SK-N-SH treated with all-trans-retinoic acid at 6 μM for 48 hours (cell line): ENCODE data around the gene RBKS.

ENCODE experiments used
- ATAC-seq: fragments of 200-7000 bp; cut with Tn5 transposase; 3 replicates; pipeline ENCODE4 v1.9.1; 2020; ENCODE audit warnings: mild to moderate bottlenecking, moderate library complexity
- CSDC2 ChIP-seq: fragments of 250-450 bp; sonication (Bioruptor Pico); IDR thresholded peaks from 2 replicates; pipeline ENCODE4 v1.5.0; 2020; ENCODE audit warnings: mild to moderate bottlenecking, moderate library complexity
- ESRRG ChIP-seq: fragments of 250-450 bp; sonication (Bioruptor Pico); IDR thresholded peaks from 2 replicates; pipeline ENCODE4 v1.6.1; 2021; ENCODE audit warnings: mild to moderate bottlenecking
- GLIS3 ChIP-seq: fragments of 250-450 bp; sonication (Bioruptor Pico); IDR thresholded peaks from 2 replicates; pipeline ENCODE4 v1.5.0; 2020; ENCODE audit warnings: mild to moderate bottlenecking, moderate library complexity
- ISL1 ChIP-seq: fragments of 250-450 bp; sonication (Bioruptor Pico); IDR thresholded peaks from 2 replicates; pipeline ENCODE4 v2.1.2; 2022; ENCODE audit warnings: mild to moderate bottlenecking, moderate library complexity
- OSR1 ChIP-seq: fragments of 250-450 bp; sonication (Bioruptor Pico); IDR thresholded peaks from 2 replicates; pipeline ENCODE4 v1.8.0; 2022; ENCODE audit warnings: moderate library complexity, mild to moderate bottlenecking, inconsistent platforms
- PPARA ChIP-seq: fragments of 250-450 bp; sonication (Bioruptor Pico); IDR thresholded peaks from 2 replicates; pipeline ENCODE4 v1.5.0; 2020; ENCODE audit warnings: mild to moderate bottlenecking, borderline replicate concordance
- RARB ChIP-seq: fragments of 250-450 bp; sonication (Bioruptor Pico); IDR thresholded peaks from 2 replicates; pipeline ENCODE4 v1.8.0; 2021; ENCODE audit warnings: mild to moderate bottlenecking, moderate library complexity
- SNAI2 ChIP-seq: fragments of 250-450 bp; sonication (Bioruptor Pico); IDR thresholded peaks from 2 replicates; pipeline ENCODE4 v1.5.0; 2020; ENCODE audit warnings: mild to moderate bottlenecking, moderate library complexity
- TCF4 ChIP-seq: fragments of 250-450 bp; sonication (Bioruptor Pico); IDR thresholded peaks from 2 replicates; pipeline ENCODE4 v1.8.0; 2021; ENCODE audit warnings: mild to moderate bottlenecking, moderate library complexity, borderline replicate concordance
- ZFP3 ChIP-seq: fragments of 250-450 bp; sonication (Bioruptor Pico); IDR thresholded peaks from 2 replicates; pipeline ENCODE4 v1.5.0; 2020; ENCODE audit warnings: mild to moderate bottlenecking, moderate library complexity
- ZFP30 ChIP-seq: fragments of 450-650 bp; formaldehyde crosslinking; IDR thresholded peaks from 2 replicates; pipeline ENCODE4 v1.5.0; 2022; ENCODE audit warnings: mild to moderate bottlenecking, moderate library complexity
- ZNF565 ChIP-seq: fragments of 450-650 bp; formaldehyde crosslinking; conservative IDR thresholded peaks from 2 replicates; pipeline ENCODE4 v1.5.0; 2020; ENCODE audit warnings: low read depth, mild to moderate bottlenecking, moderate library complexity
- TF ChIP-seq, protein P1 (sequence below): fragments of 250-450 bp; sonication (Bioruptor Pico); IDR thresholded peaks from 2 replicates; pipeline ENCODE4 v1.8.0; 2021; ENCODE audit warnings: low read depth, mild to moderate bottlenecking, moderate library complexity, borderline replicate concordance
- TF ChIP-seq, protein P2 (sequence below): fragments of 250-450 bp; sonication (Bioruptor Pico); IDR thresholded peaks from 2 replicates; pipeline ENCODE4 v1.5.1; 2020; ENCODE audit warnings: low read depth, mild to moderate bottlenecking, moderate library complexity
- TF ChIP-seq, protein P3 (sequence below): fragments of 250-450 bp; sonication (Bioruptor Pico); IDR thresholded peaks from 2 replicates; pipeline ENCODE4 v1.5.1; 2021; ENCODE audit warnings: mild to moderate bottlenecking, moderate library complexity
- TF ChIP-seq, protein P4 (sequence below): fragments of 250-450 bp; sonication (Bioruptor Pico); IDR thresholded peaks from 2 replicates; pipeline ENCODE4 v1.5.0; 2020; ENCODE audit warnings: mild to moderate bottlenecking, moderate library complexity

RBKS gene

DNA sequence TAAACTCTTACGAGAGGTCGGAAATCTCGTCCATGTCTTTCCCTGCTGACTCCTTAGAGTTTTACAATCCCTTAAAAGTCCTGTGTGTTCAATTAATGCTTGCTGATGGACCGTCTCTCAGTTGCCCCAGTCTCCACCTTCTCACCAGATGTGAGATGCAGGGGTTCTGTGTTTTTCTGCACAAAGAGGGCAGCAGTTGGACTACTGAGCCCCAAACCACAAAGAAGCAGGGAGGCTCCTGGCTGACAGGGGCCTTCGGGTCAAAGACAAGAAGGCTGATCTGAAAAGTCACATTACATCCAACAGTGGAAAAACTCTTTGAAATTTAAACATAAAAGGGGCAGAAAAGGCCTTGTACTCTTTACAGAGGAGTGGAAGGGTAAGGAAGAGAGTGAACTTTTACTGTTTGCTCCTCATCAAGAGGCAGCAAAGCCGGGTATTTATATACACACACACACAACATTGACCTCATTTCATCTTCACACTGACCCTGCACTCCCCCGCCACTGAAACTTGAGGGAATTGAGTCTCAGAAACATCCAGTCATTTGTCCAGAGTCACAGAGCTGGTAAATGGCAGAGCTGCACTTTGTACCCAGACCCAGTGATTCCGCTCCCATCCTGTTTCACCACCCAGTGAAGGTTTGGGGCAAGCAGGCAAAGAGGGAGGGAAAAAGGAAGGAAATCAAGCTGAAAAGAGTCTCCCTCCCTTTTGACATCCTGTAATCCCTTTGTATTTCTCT is 94.9 kb downstream of the RBKS start:
- no peak for ATAC-seq
- TF ChIP-seq, protein P1, sequence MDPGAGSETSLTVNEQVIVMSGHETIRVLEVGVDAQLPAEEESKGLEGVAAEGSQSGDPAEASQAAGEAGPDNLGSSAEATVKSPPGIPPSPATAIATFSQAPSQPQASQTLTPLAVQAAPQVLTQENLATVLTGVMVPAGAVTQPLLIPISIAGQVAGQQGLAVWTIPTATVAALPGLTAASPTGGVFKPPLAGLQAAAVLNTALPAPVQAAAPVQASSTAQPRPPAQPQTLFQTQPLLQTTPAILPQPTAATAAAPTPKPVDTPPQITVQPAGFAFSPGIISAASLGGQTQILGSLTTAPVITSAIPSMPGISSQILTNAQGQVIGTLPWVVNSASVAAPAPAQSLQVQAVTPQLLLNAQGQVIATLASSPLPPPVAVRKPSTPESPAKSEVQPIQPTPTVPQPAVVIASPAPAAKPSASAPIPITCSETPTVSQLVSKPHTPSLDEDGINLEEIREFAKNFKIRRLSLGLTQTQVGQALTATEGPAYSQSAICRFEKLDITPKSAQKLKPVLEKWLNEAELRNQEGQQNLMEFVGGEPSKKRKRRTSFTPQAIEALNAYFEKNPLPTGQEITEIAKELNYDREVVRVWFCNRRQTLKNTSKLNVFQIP (CRISPR knock-in tag): no peak
- TF ChIP-seq ZFP3 (CRISPR knock-in tag) (no peak), GLIS3 (CRISPR knock-in tag) (no peak), TCF4 (CRISPR knock-in tag) (no peak)
- TF ChIP-seq, protein P2, sequence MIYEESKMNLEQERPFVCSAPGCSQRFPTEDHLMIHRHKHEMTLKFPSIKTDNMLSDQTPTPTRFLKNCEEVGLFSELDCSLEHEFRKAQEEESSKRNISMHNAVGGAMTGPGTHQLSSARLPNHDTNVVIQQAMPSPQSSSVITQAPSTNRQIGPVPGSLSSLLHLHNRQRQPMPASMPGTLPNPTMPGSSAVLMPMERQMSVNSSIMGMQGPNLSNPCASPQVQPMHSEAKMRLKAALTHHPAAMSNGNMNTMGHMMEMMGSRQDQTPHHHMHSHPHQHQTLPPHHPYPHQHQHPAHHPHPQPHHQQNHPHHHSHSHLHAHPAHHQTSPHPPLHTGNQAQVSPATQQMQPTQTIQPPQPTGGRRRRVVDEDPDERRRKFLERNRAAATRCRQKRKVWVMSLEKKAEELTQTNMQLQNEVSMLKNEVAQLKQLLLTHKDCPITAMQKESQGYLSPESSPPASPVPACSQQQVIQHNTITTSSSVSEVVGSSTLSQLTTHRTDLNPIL (CRISPR knock-in tag): no peak
- TF ChIP-seq, protein P3, sequence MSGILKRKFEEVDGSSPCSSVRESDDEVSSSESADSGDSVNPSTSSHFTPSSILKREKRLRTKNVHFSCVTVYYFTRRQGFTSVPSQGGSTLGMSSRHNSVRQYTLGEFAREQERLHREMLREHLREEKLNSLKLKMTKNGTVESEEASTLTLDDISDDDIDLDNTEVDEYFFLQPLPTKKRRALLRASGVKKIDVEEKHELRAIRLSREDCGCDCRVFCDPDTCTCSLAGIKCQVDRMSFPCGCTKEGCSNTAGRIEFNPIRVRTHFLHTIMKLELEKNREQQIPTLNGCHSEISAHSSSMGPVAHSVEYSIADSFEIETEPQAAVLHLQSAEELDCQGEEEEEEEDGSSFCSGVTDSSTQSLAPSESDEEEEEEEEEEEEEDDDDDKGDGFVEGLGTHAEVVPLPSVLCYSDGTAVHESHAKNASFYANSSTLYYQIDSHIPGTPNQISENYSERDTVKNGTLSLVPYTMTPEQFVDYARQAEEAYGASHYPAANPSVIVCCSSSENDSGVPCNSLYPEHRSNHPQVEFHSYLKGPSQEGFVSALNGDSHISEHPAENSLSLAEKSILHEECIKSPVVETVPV: no peak

DNA sequence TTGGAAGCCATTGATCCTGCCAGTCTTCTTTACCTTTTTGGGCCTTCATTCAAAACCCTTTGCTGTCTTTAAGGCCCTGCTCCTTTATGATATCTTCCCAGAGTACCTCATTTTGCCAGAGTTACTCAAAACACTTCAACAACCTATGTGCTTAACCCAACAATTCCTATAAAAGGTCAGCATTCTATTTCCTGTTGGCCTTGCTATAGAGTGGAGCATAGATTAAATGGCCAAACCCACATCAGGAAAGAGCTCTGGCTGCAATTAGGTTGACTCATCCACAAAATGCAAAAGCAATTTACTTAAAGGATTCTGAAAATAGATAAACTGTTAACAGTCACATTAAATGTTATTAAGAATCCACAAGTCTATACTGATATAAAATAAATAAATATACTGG is 97.4 kb downstream of the RBKS start:
- TF ChIP-seq PPARA (no peak), ISL1 (CRISPR knock-in tag) (peak; percentile 69), SNAI2 (CRISPR knock-in tag) (peak; percentile 55; the same call in 1 of the 2 replicates), TCF4 (CRISPR knock-in tag) (0 out of 2 replicates have a peak, but pooled peaks have one; percentile 14)
- ATAC-seq: peak; percentile 69

DNA sequence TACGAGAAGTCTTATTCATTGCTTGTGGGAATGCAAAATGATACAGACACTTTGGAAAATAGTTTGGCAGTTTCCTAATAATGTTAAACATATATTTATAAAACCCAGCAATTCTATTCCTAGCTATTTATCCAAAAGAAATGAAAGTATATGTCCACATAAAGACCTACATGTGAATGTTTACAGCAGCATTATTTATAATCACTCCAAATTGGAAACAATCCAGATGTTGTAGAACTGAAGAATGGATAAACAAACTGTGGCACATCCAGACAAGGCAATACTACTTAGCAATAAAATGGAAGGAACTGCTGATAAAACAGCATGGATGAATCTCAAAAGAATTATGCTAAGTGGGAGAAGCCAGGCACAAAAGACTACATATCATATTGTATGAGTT is 99.4 kb downstream of the RBKS start:
- ATAC-seq: no peak
- no peak for TF ChIP-seq ZNF565 (CRISPR knock-in tag)
- TF ChIP-seq SNAI2 (CRISPR knock-in tag): no peak
- TF ChIP-seq OSR1 (CRISPR knock-in tag): no peak
- TF ChIP-seq RARB (CRISPR knock-in tag): no peak
- TF ChIP-seq, protein P4, sequence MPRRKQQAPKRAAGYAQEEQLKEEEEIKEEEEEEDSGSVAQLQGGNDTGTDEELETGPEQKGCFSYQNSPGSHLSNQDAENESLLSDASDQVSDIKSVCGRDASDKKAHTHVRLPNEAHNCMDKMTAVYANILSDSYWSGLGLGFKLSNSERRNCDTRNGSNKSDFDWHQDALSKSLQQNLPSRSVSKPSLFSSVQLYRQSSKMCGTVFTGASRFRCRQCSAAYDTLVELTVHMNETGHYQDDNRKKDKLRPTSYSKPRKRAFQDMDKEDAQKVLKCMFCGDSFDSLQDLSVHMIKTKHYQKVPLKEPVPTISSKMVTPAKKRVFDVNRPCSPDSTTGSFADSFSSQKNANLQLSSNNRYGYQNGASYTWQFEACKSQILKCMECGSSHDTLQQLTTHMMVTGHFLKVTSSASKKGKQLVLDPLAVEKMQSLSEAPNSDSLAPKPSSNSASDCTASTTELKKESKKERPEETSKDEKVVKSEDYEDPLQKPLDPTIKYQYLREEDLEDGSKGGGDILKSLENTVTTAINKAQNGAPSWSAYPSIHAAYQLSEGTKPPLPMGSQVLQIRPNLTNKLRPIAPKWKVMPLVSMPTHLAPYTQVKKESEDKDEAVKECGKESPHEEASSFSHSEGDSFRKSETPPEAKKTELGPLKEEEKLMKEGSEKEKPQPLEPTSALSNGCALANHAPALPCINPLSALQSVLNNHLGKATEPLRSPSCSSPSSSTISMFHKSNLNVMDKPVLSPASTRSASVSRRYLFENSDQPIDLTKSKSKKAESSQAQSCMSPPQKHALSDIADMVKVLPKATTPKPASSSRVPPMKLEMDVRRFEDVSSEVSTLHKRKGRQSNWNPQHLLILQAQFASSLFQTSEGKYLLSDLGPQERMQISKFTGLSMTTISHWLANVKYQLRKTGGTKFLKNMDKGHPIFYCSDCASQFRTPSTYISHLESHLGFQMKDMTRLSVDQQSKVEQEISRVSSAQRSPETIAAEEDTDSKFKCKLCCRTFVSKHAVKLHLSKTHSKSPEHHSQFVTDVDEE: no peak
- TF ChIP-seq, protein P2 (CRISPR knock-in tag): no peak
- no peak for TF ChIP-seq ESRRG (CRISPR knock-in tag)
- no peak for TF ChIP-seq ZFP30
- TF ChIP-seq, protein P3: no peak
- no peak for TF ChIP-seq CSDC2 (CRISPR knock-in tag)
- TF ChIP-seq, protein P1 (CRISPR knock-in tag): no peak
- TF ChIP-seq, all 23 proteins: peak for 0
